IPS DF 4.7 (cell line): ENCODE results near the gene NEK9.

ENCODE experiments used
- DNase-seq: peaks from one replicate; pipeline ENCODE4 v3.0.0-alpha.2; 2013; ENCODE audit warnings: low spot score; ENCODE audit errors: extremely low read depth

The NEK9 gene

DNA sequence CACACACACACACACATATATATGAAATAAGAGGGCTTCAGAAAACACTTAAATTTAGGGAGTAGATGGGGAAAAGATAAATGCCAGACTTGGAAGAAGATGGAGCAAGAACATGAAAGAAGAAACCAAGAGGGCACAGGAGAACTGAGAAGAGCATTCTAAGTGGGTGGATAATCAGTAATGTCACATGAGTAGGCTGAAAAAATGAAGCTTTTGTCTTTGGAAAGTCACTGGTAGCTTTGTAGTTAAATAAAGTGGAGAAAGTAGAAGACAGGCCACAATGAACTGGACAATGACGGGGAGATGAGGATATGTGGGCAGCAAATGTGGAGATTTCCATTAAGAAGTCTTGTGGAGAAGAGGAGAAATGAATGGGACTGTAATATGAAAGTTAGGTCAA is 59.6 kb downstream of the NEK9 start:
- DNase-seq = no peak

DNA sequence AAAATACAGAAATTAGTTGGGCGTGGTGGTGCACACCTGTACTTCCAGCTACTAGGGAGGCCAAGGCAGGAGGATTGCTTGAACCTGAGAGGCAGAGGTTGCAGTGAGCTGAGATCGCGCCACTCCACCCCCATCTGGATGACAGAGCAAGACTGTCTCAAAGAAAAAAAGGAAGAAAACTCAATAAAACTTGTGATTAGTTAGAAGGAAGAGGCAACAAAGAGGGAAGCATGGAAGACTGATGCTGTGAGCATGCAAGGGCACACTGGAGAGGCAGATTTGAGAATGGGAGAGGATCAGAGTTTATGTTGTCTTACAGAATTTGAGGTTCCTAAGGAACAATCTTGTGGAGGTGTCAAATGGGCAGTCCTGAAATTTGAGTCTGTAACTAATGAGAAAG is 60.2 kb downstream of the NEK9 start:
- DNase-seq = no peak

DNA sequence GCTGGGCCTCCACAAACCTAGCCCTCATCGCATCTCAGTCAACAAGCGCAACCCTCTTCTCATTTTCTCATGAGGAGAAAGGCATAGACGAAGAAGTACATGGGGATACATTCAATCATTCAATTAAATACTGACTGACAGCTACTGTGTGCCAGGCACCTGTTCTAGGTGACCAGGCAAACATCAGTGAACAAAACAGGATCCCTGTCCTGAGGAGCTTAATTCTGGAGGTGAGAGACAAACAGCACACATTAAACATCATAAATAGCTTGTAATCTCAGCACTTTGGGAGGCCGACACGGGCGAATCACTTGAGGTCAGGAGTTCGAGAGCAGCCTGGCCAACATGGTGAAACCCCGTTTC is 62.7 kb downstream of the NEK9 start:
- DNase-seq = no peak

DNA sequence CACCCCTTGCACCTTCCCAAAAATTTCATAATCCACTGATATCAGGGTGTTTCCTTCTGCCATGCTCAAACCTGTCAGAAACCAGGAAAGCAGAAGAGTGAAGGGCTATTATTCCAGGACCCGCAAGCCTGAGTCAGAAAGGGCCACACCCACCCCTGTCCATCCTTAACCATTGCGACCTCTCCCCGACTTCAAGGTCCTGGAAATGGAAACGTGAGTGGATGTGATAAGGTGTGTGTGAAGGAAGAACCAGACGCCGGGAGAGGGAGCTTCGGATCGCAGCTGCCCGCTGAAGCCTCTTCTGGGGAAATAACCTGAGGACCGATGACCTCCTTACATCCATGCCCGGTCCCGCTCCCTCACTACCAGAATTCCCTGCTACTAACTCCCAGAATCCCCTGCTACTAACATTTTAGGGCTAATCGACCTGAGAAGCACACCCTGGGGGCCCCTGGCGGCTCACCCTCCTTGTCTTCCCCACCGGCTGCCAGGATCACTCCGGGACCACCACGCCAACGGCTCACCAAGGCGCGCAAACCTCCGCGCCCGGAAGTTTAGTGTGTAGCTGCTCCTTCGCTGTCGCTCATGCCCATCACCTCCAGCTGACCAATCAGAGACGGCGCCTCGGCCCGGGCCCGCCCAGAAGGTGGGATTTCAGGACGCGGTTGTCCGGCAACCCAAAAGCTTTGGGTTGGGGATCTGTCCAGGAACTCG is 63.2 kb downstream of the NEK9 start, which contains the start of gene ACYP1:
Gene ACYP1 (minus strand): TSS at position 534 of the 714 bp plus-strand sequence. CDS start 471 bp downstream, at position 63.
- DNase-seq = no peak

DNA sequence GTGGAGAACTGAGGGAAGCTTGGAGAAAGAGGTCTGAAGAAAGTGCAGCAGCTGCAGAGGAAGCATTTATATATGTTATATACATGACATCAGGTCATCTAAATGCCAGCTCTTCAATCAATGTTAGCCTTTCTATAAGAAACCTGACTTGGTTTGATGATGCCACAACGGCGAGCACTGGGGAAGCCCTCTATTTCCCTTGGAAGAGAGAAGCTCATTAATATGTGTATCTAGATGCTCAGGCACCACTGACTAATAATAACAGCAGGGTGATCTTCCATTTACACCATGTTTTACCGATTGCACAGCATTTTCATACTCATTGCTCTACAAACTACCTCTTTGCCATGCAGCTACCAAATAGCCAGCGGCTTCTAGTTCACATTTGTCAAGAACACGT is 63.8 kb downstream of the NEK9 start:
- DNase-seq = no peak

DNA sequence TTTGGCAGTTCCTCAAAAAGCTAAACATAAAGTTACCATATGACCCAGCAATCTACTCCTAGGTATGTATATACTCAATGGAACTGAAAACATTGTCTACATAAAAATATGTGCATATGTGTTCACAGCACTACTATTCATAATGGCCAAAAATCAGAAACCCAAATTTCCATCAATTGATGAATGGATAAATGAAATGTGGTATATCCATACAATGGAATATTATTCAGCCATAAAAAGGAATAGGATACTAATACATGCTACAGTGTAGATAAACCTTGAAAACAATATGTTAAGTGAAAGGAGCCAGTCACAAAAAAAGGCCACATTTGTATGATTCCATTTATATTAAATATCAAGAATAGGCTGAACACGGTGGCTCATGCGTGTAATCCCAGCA is 66.4 kb downstream of the NEK9 start:
- DNase-seq = no peak

DNA sequence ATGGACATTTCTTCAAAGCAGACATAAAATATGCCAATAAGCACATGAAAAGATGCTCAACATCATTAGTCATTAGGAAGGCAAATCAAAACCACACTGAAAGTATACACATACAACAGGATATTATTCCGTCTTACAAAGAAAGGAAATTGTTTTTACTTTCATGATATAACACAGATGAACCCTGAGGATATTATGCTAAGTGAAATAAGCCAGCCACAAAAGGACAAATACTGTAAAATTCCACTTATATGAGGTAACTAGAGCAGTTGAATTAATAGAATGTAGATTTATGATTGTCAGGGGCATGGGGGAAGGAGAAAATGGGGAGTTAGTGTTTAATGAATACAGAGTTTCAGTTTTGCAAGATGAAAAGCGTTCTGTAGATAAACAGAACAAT is 67.2 kb downstream of the NEK9 start:
- DNase-seq = no peak

DNA sequence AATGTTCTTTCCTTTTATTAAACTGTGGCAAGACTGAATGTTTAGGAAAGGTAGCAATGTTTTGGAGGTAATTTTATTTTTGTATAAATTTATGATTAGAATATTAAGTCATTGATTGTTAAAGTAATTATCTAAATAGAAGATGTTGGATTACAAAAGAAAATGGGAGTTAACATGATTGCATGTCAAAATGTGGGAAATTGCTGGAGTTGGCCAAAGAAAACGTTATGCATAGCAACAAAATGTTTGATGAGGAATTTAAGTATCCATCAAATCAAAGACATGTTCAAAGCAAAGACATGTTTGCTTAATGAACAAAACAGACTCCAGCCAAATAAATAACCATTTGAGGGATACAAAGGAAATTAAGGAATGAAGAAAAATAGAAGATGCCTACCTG is 72.4 kb downstream of the NEK9 start:
- DNase-seq = no peak

DNA sequence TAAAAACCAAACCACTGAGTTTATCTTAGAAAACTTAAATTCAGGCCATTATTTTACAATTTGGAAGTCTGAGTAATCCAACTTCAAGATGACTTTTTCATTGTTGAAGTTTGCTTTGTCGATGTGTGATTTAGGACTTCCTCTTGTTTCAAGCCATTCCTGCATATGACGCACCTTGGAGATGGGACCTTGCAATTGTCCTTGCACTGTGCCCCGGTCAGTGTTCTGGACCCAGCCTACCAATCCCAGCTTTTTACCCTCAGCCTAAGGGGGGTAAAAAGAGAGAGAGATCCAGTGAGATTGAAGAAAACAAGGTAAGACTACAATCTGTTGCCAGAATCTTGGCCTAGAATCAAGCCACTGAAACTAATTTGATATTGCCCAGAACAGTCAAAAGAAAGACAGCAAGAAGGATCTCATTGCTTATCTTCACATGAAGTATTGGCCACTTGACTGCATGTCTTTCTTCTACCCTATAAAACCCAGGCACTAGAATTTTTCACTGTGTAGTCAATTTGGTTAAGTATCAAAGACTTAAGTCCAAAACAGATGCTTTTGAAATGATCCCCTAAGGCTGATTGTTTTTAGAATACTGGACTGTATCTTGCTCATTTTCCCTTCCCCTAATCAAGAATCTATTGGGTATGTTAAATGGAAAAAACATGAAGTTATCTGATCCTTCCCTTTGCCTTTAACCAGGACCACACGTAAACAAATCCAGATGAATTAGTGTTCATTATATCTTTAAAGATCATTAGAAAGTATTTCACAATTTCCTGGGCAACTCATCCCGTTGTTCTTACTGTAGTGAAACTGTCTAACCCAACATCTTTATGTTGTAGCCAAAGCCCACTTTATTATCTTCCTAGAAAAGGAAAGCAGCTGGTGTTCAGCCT is 73.2 kb downstream of the NEK9 start:
- no peak for DNase-seq

DNA sequence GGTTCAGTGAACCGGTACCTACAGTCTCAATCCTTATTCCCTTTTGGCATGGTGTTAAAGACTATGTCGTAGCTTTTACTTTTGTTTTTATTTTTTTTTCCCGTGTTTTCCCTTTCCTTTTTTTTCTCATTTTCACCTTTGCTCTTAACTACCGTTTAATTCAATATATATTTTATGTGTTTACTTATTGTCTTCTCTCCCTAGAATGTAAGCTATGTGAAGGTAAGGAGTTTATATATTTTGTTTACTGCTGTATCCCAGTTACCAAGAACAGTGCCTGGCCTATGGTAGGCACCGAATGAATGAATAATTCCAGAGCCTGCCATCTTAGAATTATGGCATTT is 75.3 kb downstream of the NEK9 start:
- no peak for DNase-seq

DNA sequence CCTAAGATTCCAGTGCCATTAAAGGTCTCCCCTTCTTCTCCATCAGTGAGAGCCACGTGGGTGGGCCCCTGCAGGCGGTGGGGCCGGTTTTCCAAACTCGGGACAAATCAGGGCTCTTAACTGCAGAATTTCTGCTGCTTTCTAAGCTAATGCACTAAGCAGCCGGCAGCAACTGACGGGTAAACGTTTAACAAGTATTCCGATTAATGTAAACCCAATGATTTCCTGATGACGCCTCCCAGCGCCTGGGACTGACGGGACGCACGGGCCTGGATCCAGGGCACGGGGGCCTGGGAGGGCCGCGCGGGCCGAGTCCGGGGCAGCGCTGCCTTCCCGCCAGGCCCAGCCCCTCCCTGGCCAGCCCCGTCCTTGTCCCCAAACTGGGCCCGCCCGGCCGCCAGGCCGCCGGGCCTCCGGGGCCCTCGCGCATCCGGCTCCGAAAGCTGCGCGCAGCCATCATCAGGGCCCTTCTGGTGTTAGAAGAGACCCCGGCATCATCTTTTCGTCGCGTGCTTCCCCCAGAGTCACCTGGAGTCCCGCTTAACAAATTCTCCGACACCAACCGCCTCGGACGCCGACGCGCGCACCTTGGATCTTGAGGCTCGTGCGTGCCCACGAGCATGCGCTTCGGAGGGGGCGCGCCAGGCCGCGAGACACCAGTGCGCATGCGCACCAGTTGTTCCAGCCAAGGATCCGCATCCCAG is 75.8 kb downstream of the NEK9 start, which contains the start of gene MLH3:
Gene MLH3 (minus strand): TSS at position 616 of the 704 bp plus-strand sequence. CDS start 1,812 bp downstream, outside the sequence.
- no peak for DNase-seq

DNA sequence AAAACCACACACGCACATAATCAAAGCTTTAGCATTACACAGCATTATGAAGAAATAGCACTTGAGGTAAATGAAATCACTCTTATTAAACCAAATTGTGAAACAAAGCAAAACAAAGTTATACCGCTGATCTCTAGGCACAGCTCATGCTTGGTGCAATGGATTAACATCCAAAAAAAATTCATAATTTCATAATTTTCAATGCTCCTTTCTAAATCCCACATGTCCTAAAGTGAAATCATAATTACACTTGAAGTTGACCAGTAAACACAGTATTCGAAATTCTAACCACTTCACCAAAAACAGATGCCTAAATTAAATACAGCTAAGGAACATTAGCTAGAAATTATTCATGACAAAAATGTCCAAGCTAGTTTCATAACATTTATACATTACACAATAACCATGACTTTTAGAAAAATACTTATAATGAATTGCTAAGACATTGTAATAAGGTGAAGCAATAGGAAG is 77.1 kb downstream of the NEK9 start:
- DNase-seq = no peak

DNA sequence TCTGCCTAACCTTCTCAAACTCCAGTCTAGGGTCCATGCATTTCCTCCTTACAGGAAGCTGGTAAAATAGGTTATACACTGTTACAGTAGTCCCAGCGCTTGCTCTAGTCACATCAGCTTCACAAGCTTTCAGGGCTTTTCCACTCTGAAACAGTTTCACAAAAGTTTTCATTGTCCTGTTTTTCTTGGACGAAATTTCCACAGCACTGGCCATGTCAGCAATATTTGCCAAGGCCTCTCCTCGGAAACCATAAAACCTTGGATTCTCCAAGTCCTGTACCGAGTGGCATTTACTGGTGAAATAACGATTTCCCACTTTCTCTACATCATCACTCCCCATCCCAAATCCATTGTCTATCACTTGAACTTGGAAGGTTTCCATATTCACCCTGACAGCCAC is 77.7 kb downstream of the NEK9 start:
- no peak for DNase-seq

DNA sequence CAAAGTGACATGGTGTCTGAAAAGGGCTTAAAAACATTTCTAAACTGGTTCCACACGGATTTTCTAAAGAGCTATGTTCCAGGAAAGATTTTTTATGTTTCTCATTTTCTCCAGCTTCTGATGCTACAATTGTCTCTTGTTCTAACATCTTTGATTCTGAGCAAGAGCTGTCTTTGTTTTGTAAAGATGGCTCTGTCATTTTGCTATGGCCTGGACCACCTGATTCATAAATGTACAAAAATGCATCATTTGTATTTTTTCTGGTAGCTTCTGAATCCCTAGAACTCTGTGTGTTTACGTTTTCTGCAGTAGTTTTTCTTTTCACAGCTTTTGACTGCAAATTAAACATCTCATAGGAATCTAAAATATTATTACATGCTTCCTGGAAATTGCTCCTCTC is 78.7 kb downstream of the NEK9 start:
- DNase-seq = no peak

DNA sequence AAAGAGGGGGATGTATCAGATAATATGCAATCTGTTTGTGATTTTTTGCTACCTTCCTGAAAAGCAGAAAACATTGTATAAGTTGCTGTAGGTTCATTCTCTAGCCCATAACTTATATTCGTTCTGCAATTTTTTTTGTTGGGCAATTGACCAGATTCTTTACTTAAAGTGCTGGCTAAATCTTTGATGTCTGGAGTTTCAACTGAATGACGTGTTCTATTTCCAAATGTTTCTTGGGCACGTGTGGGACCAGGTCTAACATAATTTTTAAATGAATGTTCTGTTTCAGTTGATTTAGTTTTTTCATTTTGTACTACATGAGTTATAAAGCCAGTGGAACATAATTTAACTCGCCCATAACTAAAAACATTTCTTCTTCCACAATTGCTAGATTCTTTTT is 79.3 kb downstream of the NEK9 start:
- no peak for DNase-seq

DNA sequence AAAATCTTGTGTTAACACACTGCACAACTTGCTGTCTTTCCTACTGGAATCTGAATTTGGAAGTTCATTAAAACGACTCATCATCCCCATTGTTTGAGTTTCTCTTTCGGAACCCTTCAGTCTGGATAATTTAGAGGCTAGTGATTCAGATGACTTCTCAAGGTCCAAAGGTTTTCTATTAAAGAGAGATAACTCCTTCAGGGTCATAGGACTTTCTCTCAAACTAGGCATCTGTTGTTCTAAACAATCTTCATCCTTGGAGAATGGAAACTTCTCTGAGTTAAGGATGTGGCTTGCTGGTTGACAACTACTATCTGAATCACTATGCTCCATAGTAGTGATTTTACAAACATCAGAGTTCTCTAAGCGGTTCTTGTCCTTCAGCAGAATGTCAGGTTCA is 79.9 kb downstream of the NEK9 start:
- no peak for DNase-seq

DNA sequence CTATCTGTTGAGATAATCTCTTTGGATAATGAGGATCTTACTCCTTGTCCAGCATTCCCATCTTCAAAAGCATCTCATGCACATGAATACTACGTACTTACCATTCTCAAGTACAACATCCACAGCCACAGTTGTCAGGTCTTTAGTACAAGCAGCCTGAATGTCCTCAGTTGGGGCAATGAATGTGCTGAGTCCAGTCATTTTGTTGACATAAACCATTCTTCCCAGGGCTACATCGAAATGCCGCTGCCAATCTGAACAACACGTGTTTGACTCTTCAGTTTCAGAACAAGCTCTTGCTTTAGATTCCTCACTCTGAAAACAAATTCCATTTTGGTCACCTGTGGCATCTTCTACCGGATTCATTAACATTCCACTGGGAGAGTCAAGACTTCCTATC is 80.6 kb downstream of the NEK9 start:
- no peak for DNase-seq

DNA sequence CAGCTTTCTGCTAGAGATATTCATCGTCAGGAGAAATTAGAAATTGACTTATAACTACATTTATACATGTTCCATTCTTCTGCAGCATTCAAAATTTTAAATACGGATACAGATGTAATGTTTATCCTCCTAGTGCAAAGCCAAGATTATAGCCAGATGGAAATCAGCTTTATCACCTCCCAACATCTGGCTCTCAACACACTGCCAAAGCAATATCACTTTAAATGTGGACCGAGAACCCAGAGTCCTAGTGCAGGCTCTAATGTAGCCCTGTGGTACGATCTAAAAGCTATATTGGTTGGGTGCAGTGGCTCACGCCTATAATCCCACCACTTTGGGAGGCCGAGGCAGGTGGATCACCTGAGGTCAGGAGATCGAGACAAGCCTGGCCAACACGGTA is 82.1 kb downstream of the NEK9 start:
- DNase-seq = no peak

DNA sequence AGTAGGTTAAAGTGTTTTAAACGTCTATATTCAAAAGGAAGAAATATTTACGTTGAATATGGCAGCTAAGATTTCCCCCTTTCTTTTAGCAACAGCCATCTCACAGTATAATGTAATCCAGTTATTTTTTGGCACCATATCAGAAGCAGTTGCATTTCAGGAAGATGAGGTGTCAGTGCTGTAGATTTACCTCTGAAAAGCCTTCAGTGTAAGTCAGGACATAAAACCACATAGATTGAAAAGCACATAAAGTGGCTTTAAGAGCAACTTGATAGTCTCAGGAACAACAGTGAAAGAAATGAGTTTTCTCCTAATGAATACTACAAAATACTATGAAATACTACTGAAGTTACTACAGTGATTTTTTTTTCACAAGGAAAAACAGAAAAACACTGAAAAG is 82.5 kb downstream of the NEK9 start:
- DNase-seq = no peak

DNA sequence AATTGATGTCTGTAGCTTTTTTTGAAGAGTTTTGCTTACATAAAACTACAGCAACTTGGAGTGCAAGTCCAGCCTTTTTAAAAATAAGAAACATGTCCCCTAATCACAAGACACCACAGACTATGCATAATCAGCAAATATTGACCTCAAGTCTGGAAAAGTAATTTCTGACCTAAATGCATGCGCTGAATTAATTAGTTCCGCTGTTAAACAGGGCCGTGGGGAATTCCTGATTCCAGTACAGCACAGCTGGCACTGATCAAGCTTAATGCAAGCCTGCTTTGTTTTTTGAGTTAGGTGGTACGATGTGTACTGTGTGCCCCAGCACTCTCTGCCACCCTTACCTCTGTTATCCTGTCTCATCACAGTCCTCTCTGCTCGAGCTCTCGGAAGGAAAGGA is 84.8 kb downstream of the NEK9 start:
- no peak for DNase-seq

DNA sequence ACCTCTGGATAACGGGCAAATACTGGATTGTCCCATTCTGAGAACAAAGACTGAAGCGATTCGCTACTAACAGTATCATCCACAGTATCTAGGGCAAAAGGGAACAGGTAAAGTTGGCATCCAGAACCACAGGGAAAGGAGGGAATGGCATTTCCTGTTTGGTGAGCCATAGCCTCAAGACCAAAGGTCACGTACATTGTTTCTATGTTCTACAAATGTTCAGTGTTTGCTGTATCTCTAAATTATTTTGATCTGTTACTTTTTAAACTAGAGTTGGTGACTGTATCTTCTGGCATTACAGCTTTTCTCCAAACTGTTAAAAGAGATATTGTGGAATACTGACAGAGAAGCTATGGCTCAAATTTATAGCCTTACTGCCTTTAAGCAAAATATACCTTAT is 85.2 kb downstream of the NEK9 start:
- DNase-seq = no peak

DNA sequence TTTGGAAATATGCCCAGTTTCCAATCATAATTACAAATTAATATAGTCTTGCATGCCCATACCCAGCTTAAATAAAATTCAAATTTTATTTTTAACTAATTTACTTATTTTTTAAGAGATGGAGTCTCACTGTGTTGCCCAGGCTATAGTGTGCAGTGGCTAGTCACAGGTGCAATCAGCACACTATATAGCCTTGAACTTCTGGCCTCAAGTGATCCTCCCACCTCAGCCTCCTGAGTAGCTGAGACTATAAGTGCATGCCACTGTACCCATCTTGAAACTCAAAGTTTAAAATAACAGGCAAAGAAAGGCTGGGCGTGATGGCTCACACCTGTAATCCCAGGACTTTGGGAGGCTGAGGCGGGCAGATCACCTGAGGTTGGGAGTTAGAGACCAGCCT is 85.9 kb downstream of the NEK9 start:
- no peak for DNase-seq
